GDM1 (cell line): Measurements from ENCODE around the gene DHCR7.

ENCODE experiments used
- DNase-seq: peaks from one replicate; lab custom pipeline; 2025; lab: John Stamatoyannopoulos, UW

DHCR7 gene

GRCh38 chr11:71448257-71449171 lies at the start of gene DHCR7:
DHCR7 (minus strand) TSS chr11:71448393; CDS start chr11:71444952, 3,441 bp downstream.
- DNase-seq = peak; percentile 95

GRCh38 chr11:71496421-71496820 lies 48.2 kb upstream of the DHCR7 start:
- DNase-seq = no peak

- DNase-seq = no peak
These were observed 47.4 kb upstream of the DHCR7 start for GRCh38 chr11:71495286-71496230.

- no peak for DNase-seq
These were observed 43.7 kb upstream of the DHCR7 start for GRCh38 chr11:71491940-71492339.

- no peak for DNase-seq
These were observed 43.3 kb upstream of the DHCR7 start for GRCh38 chr11:71491531-71491930.

GRCh38 chr11:71490731-71491390 lies 42.7 kb upstream of the DHCR7 start:
- no peak for DNase-seq

- DNase-seq = no peak
These were observed 42.0 kb upstream of the DHCR7 start for GRCh38 chr11:71490044-71490730.

GRCh38 chr11:71489311-71490043 lies 41.3 kb upstream of the DHCR7 start:
- no peak for DNase-seq

- no peak for DNase-seq
These were observed 40.6 kb upstream of the DHCR7 start for GRCh38 chr11:71488681-71489270.

GRCh38 chr11:71486320-71486719 lies 38.1 kb upstream of the DHCR7 start:
- no peak for DNase-seq

- no peak for DNase-seq
These were observed 37.3 kb upstream of the DHCR7 start for GRCh38 chr11:71485466-71485865.

GRCh38 chr11:71485063-71485399 lies 36.8 kb upstream of the DHCR7 start:
- DNase-seq = no peak

GRCh38 chr11:71484248-71485062 lies 36.3 kb upstream of the DHCR7 start:
- DNase-seq = no peak

GRCh38 chr11:71483692-71484091 lies 35.5 kb upstream of the DHCR7 start:
- no peak for DNase-seq

- DNase-seq = no peak
These were observed 34.7 kb upstream of the DHCR7 start for GRCh38 chr11:71482746-71483364.

- no peak for DNase-seq
These were observed 34.0 kb upstream of the DHCR7 start for GRCh38 chr11:71482216-71482615.

GRCh38 chr11:71481101-71481960 lies 33.1 kb upstream of the DHCR7 start:
- DNase-seq = no peak

- DNase-seq = no peak
These were observed 30.3 kb upstream of the DHCR7 start for GRCh38 chr11:71478528-71478840.
